ENCODE results near the gene IQCM.

Gene IQCM

DNA sequence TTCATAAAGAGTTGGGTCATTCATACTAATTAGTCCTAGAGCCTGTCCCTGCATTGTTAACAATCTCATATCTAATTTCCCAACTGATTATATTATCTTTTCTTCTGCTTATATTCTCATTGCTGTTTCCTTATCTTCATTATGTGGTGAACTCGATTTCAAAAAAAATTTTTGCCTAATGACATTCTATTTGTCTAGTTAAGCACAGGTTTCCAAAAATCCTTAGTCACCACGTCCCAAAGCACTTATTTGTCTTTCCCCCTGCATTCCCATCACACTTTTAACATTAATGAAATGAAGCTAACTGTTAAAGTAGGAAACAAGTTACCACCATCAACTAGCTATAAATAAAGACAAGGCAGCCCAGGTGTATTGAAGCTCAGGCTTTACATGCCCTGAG is 131.1 kb downstream of the IQCM start (continued):
- TF ChIP-seq ZNF24 (tag by site-specific recombination; IDR thresholded peaks at IDR 0.05) = no peak
- no peak for TF ChIP-seq ZNF16 (tag by site-specific recombination; IDR thresholded peaks at IDR 0.05; ENCODE audit: low read depth)
- TF ChIP-seq, protein P1, sequence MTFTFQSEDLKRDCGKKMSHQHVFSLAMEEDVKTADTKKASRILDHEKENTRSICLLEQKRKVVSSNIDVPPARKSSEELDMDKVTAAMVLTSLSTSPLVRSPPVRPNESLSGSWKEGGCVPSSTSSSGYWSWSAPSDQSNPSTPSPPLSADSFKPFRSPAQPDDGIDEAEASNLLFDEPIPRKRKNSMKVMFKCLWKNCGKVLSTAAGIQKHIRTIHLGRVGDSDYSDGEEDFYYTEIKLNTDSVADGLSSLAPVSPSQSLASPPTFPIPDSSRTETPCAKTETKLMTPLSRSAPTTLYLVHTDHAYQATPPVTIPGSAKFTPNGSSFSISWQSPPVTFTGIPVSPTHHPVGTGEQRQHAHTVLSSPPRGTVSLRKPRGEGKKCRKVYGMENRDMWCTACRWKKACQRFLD (tag by site-specific recombination; IDR thresholded peaks at IDR 0.05) = no peak
- no peak for TF ChIP-seq ZNF621 (tag by site-specific recombination; IDR thresholded peaks at IDR 0.05)
- no peak for TF ChIP-seq ZNF248 (tag by site-specific recombination; IDR thresholded peaks at IDR 0.05)

DNA sequence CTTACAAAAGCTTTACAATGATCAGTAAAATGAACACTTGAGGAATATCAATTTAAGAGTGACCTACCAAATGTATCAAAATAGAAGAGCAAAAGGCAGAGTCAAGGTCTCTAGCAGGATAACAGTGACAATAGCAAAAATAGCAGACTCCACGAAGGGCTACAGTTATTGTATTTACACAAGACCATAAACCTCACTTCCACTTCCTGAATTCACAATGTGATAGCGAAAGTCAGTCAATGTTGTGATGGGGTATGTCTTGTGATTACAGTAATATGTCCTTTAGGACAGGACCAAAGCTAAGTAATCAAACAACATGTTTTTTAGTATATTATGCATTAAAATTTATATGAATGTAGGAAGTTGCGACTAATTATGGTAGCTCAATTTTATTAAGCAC is 139.6 kb downstream of the IQCM start:
- POLR2A ChIA-PET = no interaction called here
- no peak overlapping the region for H3K27ac ChIP-seq (ENCODE audit: extremely low read depth, low read depth, low read length)
- CTCF ChIA-PET = no interaction called here

DNA sequence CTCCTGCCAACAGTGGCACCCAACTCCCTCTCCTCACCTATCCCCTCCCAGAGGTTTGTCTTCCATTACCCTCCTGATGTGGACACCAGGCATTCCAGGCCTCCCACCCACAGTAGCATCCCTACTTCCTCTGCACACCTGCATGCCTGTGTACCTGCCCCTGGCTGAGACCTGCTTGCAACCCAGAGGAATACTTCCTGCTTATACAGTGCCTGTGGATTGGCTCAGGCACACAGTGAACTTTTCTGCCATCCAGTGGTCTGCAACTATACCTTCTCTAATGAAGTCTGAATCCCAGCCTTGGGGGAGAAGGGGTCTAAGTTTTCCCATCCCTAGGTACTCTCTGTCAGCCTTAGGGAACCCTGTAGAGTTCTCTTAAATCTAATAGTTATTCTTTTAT is 169.9 kb downstream of the IQCM start:
- ChIA-PET CTCF (no interaction called here), POLR2A (no interaction called here)
- Histone ChIP-seq H3K4me1 (ENCODE audit: control insufficient read depth, insufficient read depth, low read length) (no peaks in the 10 kb centered on the region), H3K36me3 (ENCODE audit: control insufficient read depth in 2 of 2, insufficient read depth in 1 of 2, low read length in 2 of 2) (no peaks in the 10 kb centered on the region), H3K4me3 (ENCODE audit: low read depth, low read length) (no peak overlapping the region), H3K9me3 (ENCODE audit: control insufficient read depth, insufficient read depth, low read depth, low read length) (no peaks in the 10 kb centered on the region), H3K27ac (ENCODE audit: extremely low read depth, low read depth, low read length) (no peak overlapping the region)
- TF ChIP-seq SETDB1 (IDR thresholded peaks at IDR 0.05; ENCODE audit: insufficient read length, low read length) (no peak), GLIS2 (tag by site-specific recombination; IDR thresholded peaks at IDR 0.05) (no peak), ZNF214 (tag by site-specific recombination; IDR thresholded peaks at IDR 0.05; ENCODE audit: borderline replicate concordance) (no peak), ZNF555 (tag by site-specific recombination; conservative IDR thresholded peaks at IDR 0.05) (no peak), ZNF248 (tag by site-specific recombination; IDR thresholded peaks at IDR 0.05) (no peak), KLF9 (tag by site-specific recombination; IDR thresholded peaks at IDR 0.05; ENCODE audit: low read depth) (no peak), GLI4 (tag by site-specific recombination; IDR thresholded peaks at IDR 0.05) (no peak)
- TF ChIP-seq, protein P2, sequence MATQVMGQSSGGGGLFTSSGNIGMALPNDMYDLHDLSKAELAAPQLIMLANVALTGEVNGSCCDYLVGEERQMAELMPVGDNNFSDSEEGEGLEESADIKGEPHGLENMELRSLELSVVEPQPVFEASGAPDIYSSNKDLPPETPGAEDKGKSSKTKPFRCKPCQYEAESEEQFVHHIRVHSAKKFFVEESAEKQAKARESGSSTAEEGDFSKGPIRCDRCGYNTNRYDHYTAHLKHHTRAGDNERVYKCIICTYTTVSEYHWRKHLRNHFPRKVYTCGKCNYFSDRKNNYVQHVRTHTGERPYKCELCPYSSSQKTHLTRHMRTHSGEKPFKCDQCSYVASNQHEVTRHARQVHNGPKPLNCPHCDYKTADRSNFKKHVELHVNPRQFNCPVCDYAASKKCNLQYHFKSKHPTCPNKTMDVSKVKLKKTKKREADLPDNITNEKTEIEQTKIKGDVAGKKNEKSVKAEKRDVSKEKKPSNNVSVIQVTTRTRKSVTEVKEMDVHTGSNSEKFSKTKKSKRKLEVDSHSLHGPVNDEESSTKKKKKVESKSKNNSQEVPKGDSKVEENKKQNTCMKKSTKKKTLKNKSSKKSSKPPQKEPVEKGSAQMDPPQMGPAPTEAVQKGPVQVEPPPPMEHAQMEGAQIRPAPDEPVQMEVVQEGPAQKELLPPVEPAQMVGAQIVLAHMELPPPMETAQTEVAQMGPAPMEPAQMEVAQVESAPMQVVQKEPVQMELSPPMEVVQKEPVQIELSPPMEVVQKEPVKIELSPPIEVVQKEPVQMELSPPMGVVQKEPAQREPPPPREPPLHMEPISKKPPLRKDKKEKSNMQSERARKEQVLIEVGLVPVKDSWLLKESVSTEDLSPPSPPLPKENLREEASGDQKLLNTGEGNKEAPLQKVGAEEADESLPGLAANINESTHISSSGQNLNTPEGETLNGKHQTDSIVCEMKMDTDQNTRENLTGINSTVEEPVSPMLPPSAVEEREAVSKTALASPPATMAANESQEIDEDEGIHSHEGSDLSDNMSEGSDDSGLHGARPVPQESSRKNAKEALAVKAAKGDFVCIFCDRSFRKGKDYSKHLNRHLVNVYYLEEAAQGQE (tag by site-specific recombination; IDR thresholded peaks at IDR 0.05) = no peak
- TF ChIP-seq, protein P3, sequence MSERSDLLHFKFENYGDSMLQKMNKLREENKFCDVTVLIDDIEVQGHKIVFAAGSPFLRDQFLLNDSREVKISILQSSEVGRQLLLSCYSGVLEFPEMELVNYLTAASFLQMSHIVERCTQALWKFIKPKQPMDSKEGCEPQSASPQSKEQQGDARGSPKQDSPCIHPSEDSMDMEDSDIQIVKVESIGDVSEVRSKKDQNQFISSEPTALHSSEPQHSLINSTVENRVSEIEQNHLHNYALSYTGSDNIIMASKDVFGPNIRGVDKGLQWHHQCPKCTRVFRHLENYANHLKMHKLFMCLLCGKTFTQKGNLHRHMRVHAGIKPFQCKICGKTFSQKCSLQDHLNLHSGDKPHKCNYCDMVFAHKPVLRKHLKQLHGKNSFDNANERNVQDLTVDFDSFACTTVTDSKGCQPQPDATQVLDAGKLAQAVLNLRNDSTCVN (tag by site-specific recombination; optimal IDR thresholded peaks at IDR 0.05) = no peak

More for the DNA sequence above, 139.6 kb downstream of the IQCM start:
- H3K4me1 ChIP-seq (ENCODE audit: control insufficient read depth, insufficient read depth, low read length) = no peaks in the 10 kb centered on the region
- TF ChIP-seq SCRT2 (tag by site-specific recombination; IDR thresholded peaks at IDR 0.05) (no peak), ZNF221 (tag by site-specific recombination; IDR thresholded peaks at IDR 0.05; ENCODE audit: borderline replicate concordance) (no peak), ZNF621 (tag by site-specific recombination; IDR thresholded peaks at IDR 0.05) (no peak), GLIS2 (tag by site-specific recombination; IDR thresholded peaks at IDR 0.05) (no peak), ZNF514 (tag by site-specific recombination; IDR thresholded peaks at IDR 0.05) (no peak), ZNF324 (tag by site-specific recombination; IDR thresholded peaks at IDR 0.05) (no peak), ZBTB17 (tag by site-specific recombination; IDR thresholded peaks at IDR 0.05) (no peak), IKZF3 (tag by site-specific recombination; IDR thresholded peaks at IDR 0.05) (no peak), ZNF133 (tag by site-specific recombination; IDR thresholded peaks at IDR 0.05) (no peak), ZNF10 (tag by site-specific recombination; IDR thresholded peaks at IDR 0.05) (no peak), MEIS1 (CRISPR knock-in tag; IDR thresholded peaks at IDR 0.05; ENCODE audit: borderline replicate concordance) (no peak), ZNF707 (tag by site-specific recombination; IDR thresholded peaks at IDR 0.05) (no peak), ZNF555 (tag by site-specific recombination; conservative IDR thresholded peaks at IDR 0.05) (no peak)
- TF ChIP-seq, protein P4, sequence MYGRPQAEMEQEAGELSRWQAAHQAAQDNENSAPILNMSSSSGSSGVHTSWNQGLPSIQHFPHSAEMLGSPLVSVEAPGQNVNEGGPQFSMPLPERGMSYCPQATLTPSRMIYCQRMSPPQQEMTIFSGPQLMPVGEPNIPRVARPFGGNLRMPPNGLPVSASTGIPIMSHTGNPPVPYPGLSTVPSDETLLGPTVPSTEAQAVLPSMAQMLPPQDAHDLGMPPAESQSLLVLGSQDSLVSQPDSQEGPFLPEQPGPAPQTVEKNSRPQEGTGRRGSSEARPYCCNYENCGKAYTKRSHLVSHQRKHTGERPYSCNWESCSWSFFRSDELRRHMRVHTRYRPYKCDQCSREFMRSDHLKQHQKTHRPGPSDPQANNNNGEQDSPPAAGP (tag by site-specific recombination; IDR thresholded peaks at IDR 0.05) = no peak
- TF ChIP-seq, protein P5, sequence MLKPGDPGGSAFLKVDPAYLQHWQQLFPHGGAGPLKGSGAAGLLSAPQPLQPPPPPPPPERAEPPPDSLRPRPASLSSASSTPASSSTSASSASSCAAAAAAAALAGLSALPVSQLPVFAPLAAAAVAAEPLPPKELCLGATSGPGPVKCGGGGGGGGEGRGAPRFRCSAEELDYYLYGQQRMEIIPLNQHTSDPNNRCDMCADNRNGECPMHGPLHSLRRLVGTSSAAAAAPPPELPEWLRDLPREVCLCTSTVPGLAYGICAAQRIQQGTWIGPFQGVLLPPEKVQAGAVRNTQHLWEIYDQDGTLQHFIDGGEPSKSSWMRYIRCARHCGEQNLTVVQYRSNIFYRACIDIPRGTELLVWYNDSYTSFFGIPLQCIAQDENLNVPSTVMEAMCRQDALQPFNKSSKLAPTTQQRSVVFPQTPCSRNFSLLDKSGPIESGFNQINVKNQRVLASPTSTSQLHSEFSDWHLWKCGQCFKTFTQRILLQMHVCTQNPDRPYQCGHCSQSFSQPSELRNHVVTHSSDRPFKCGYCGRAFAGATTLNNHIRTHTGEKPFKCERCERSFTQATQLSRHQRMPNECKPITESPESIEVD (tag by site-specific recombination; IDR thresholded peaks at IDR 0.05) = no peak
- TF ChIP-seq, protein P6, sequence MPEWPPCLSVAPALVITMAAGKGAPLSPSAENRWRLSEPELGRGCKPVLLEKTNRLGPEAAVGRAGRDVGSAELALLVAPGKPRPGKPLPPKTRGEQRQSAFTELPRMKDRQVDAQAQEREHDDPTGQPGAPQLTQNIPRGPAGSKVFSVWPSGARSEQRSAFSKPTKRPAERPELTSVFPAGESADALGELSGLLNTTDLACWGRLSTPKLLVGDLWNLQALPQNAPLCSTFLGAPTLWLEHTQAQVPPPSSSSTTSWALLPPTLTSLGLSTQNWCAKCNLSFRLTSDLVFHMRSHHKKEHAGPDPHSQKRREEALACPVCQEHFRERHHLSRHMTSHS (tag by site-specific recombination; IDR thresholded peaks at IDR 0.05) = no peak
- TF ChIP-seq, protein P7, sequence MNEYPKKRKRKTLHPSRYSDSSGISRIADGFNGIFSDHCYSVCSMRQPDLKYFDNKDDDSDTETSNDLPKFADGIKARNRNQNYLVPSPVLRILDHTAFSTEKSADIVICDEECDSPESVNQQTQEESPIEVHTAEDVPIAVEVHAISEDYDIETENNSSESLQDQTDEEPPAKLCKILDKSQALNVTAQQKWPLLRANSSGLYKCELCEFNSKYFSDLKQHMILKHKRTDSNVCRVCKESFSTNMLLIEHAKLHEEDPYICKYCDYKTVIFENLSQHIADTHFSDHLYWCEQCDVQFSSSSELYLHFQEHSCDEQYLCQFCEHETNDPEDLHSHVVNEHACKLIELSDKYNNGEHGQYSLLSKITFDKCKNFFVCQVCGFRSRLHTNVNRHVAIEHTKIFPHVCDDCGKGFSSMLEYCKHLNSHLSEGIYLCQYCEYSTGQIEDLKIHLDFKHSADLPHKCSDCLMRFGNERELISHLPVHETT (tag by site-specific recombination; IDR thresholded peaks at IDR 0.05) = no peak
- H3K4me3 ChIP-seq (ENCODE audit: low read depth, low read length) = no peak overlapping the region
- H3K9me3 ChIP-seq (ENCODE audit: control insufficient read depth, insufficient read depth, low read depth, low read length) = no peaks in the 10 kb centered on the region
- H3K36me3 ChIP-seq (ENCODE audit: control insufficient read depth in 2 of 2, insufficient read depth in 1 of 2, low read length in 2 of 2) = no peaks in the 10 kb centered on the region
